Measurements from ENCODE around the gene GMFB.

GMFB gene

GRCh38 chr14:54475187-54475899 is 13.4 kb downstream of the GMFB start:
- TF ChIP-seq, protein P1, sequence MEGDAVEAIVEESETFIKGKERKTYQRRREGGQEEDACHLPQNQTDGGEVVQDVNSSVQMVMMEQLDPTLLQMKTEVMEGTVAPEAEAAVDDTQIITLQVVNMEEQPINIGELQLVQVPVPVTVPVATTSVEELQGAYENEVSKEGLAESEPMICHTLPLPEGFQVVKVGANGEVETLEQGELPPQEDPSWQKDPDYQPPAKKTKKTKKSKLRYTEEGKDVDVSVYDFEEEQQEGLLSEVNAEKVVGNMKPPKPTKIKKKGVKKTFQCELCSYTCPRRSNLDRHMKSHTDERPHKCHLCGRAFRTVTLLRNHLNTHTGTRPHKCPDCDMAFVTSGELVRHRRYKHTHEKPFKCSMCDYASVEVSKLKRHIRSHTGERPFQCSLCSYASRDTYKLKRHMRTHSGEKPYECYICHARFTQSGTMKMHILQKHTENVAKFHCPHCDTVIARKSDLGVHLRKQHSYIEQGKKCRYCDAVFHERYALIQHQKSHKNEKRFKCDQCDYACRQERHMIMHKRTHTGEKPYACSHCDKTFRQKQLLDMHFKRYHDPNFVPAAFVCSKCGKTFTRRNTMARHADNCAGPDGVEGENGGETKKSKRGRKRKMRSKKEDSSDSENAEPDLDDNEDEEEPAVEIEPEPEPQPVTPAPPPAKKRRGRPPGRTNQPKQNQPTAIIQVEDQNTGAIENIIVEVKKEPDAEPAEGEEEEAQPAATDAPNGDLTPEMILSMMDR (IDR thresholded peaks at IDR 0.05; ENCODE audit: low read depth, low read length), result no peak
- no peak overlapping the region for H3K4me3 ChIP-seq (ENCODE audit: low read depth, low read length)

GRCh38 chr14:54474232-54474793 is 14.5 kb downstream of the GMFB start:
- no peak overlapping the region for H3K4me3 ChIP-seq (ENCODE audit: low read depth, low read length)
- TF ChIP-seq, protein P1 (IDR thresholded peaks at IDR 0.05; ENCODE audit: low read depth, low read length), result no peak

DNA sequence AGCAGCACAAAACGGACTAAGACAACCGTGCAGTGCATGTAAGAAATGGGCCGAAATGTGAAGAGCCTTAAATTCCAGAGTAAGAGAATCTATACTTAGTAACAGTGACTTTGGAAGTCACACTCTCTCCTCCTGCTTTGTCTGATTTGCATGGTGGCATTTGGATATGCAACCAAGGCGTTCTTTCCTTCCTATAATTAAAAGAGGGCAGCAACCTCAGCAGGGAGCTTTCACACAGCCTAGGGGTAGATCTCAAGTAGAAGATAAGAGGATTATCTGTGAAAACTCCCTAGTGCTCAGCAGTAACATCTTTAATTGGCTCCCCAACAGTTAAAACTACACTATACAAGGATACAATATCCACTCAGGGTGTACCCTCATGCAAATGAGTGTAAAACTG is 16.5 kb downstream of the GMFB start:
- H3K4me3 ChIP-seq (ENCODE audit: low read depth, low read length), result no peak overlapping the region
- TF ChIP-seq, protein P1 (IDR thresholded peaks at IDR 0.05; ENCODE audit: low read depth, low read length), result no peak

DNA sequence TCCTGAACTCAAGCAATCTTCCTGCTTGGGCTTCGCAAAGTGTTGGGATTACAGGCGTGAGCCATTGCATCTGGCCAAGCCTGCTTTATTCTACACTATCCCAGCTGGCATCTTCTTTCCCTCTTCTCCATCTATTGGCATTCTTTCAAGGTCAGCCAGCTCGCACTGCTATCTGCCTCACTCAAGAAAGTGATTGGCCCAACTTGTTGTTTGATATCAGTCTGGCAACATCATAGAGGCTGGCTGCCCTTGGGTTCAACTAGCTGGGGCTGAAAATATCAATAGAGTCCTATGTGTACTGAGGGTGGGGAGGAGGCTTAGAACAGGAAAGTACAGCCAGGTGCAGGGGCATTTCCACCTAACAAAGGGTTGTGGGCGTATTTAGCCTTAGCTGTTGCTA is 17.1 kb downstream of the GMFB start:
- TF ChIP-seq, protein P1 (IDR thresholded peaks at IDR 0.05; ENCODE audit: low read depth, low read length), result no peak
- no peak overlapping the region for H3K4me3 ChIP-seq (ENCODE audit: low read depth, low read length)

DNA sequence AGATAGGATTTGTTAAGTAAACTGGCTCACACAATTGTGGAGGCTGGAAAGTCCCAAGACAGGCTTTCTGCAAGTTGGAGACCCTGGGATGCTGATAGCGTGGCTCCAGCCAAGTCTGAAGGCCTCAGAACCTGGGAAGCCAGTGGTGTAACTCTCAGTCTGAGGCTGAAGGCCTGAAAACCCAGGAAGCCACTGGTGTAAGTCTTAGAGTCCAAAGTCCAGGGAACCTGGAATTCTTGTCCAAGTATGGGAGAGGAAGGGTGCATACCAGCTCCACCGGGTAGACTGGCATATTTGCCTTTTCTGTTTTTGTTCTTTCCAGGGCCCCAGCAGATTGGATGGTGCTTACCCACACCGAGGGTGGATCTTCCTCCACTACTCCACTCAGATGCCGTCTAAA is 18.1 kb downstream of the GMFB start:
- H3K4me3 ChIP-seq (ENCODE audit: low read depth, low read length), result no peak overlapping the region
- TF ChIP-seq, protein P1 (IDR thresholded peaks at IDR 0.05; ENCODE audit: low read depth, low read length), result no peak

DNA sequence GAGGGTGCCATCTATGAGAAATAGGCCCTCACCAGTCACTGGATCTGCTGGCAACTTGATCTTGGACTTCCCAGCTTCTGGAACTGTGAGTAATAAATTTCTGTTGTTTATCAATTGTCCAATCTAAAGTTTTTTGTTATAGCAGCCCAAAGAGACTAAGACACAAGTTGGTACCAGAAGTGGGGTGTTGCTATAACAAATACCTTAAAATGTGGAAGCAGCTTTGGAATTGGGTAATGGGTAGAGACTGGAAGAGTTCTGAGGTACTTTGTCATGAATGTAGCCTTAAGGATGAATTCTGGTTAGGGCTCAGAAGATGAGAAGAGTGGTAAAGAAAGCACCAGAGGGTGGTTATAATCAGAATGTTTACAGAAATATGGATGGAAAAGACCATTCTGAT is 21.5 kb downstream of the GMFB start:
- no peak overlapping the region for H3K4me3 ChIP-seq (ENCODE audit: low read depth, low read length)
- TF ChIP-seq, protein P1 (IDR thresholded peaks at IDR 0.05; ENCODE audit: low read depth, low read length), result no peak

- TF ChIP-seq, protein P1 (IDR thresholded peaks at IDR 0.05; ENCODE audit: low read depth, low read length), result no peak
- no peak overlapping the region for H3K4me3 ChIP-seq (ENCODE audit: low read depth, low read length)
Measured at GRCh38 chr14:54465654-54466053, 23.1 kb downstream of the GMFB start.
